ENCODE measurements around the gene MELTF.

GRCh38 chr3:196983186-196983585 is 46.4 kb downstream of the MELTF start:
- TF ChIP-seq POLR2A (IDR thresholded peaks at IDR 0.05), result no peak
- TF ChIP-seq CTCF (IDR thresholded peaks at IDR 0.05), result no peak

All from adrenal gland (tissue), 5 donors.